Fibroblast of the conjunctiva (primary cell): ENCODE measurements around the gene CRLF3.
"Not testable (repeated sequence)": the region's sequence is repeated elsewhere in the genome, so short reads cannot be mapped to it uniquely, and the experiment has no call there.

ENCODE experiments used
- DNase-seq: peaks from one replicate; pipeline ENCODE4 v3.0.0-alpha.2; 2010; ENCODE audit warnings: low read depth

CRLF3 gene

GRCh38 chr17:30824356-30825145 lies at the start of gene CRLF3:
TSS of gene CRLF3 (minus strand) at chr17:30824692. CDS start at chr17:30824651, 41 bp downstream.
- DNase-seq = peak; percentile 78

- DNase-seq = no peak
These were observed 44.5 kb upstream of the CRLF3 start for GRCh38 chr17:30869005-30869404.

GRCh38 chr17:30864636-30865035 lies 40.1 kb upstream of the CRLF3 start:
- no peak for DNase-seq

- DNase-seq = peak; percentile 1
These were observed 34.2 kb upstream of the CRLF3 start for GRCh38 chr17:30858556-30859250.

GRCh38 chr17:30854146-30854545 lies 29.7 kb upstream of the CRLF3 start:
- no peak for DNase-seq

- no peak for DNase-seq
These were observed 23.5 kb upstream of the CRLF3 start for GRCh38 chr17:30848021-30848420.

- DNase-seq = no peak
These were observed 16.3 kb upstream of the CRLF3 start for GRCh38 chr17:30840771-30841170.

GRCh38 chr17:30838202-30838807 lies 13.8 kb upstream of the CRLF3 start:
- no peak for DNase-seq

- DNase-seq = no peak
These were observed 8.1 kb upstream of the CRLF3 start for GRCh38 chr17:30832438-30833124.

- DNase-seq = peak; percentile 75
These were observed 7.4 kb upstream of the CRLF3 start, which contains the start of gene ATAD5 for GRCh38 chr17:30831663-30832437. TSS of gene ATAD5 (plus strand) at chr17:30831966. CDS start at chr17:30832348, 382 bp downstream.

GRCh38 chr17:30831257-30831656 lies 6.8 kb upstream of the CRLF3 start:
- no peak for DNase-seq

- no peak for DNase-seq
These were observed 4.5 kb upstream of the CRLF3 start for GRCh38 chr17:30829022-30829421.

- no peak for DNase-seq
These were observed 2.6 kb upstream of the CRLF3 start for GRCh38 chr17:30827082-30827481.

- no peak for DNase-seq
These were observed 513 bp downstream of the CRLF3 start for GRCh38 chr17:30824002-30824355.

- no peak for DNase-seq
These were observed 1.1 kb downstream of the CRLF3 start for GRCh38 chr17:30823421-30823820.

- DNase-seq = not testable (repeated sequence)
These were observed 1.6 kb downstream of the CRLF3 start for GRCh38 chr17:30822919-30823318.

- DNase-seq = no peak
These were observed 2.4 kb downstream of the CRLF3 start for GRCh38 chr17:30821871-30822723.

- no peak for DNase-seq
These were observed 4.4 kb downstream of the CRLF3 start for GRCh38 chr17:30819971-30820705.

- DNase-seq = no peak
These were observed 8.3 kb downstream of the CRLF3 start for GRCh38 chr17:30816165-30816564.

- not testable (repeated sequence) for DNase-seq
These were observed 9.6 kb downstream of the CRLF3 start for GRCh38 chr17:30814860-30815259.
